SH-SY5Y (cell line): ENCODE measurements around the gene TMEM120B.

Experiments
- GATA2 ChIP-seq: IDR thresholded peaks from 2 replicates; pipeline ENCODE4 v1.6.1; 2011; ENCODE audit warnings: mild to moderate bottlenecking, low read depth, low read length
- GATA3 ChIP-seq: IDR thresholded peaks from 2 replicates; pipeline ENCODE4 v1.6.1; 2011; ENCODE audit warnings: low read depth, mild to moderate bottlenecking, low read length, moderate library complexity

DNA sequence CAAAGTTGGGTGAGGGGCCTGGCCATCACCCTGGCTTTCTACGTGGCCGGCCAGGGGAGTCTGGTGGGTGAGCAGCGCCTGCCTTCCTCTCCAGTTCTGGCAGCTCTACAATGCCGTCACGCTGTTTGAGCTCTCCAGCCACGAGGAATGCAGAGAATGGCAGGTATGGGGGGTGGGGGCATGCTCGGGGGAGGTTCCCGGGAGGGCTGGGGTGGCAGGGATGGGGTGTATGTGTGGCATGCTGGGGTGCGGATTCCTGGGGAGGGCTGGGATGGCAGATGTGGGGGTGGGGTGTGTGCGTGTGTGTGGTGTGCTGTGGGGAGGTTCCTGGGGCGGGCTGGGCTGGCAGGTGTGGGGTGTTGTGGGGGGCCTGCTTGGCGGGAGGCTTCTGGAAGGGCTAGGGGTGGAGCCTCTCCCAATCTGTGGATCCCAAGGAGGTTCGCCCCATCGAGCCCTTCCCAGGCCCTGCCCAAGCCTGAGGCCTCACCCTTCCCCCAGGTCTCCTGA, 62.5 kb downstream of the TMEM120B start:
- TF ChIP-seq GATA2, result no peak
- TF ChIP-seq GATA3, result no peak
